ENCODE results near the gene FGD2. TPM values are rescaled to one million over a fixed set of nuclear protein-coding genes. Genes with fewer than 3 reads are reported as not detected.
A peak's percentile ranks its signal among the peaks of the same experiment; 100 is the strongest.

Gene FGD2
- total RNA-seq, 5 donors from 2014 or later (not counting 1 experiment from before 2014, with no cell fraction given) = 2.8 to 11.1 (median 3.3) TPM

GRCh38 chr6:37015532-37015931 lies 10.1 kb downstream of the FGD2 start:
- Mint-ChIP-seq H3K36me3 (no peaks in the 10 kb centered on the region), H3K9me3 (no peaks in the 10 kb centered on the region), H3K27me3 (no peaks in the 10 kb centered on the region), H3K4me3 (no peak overlapping the region), H3K4me1 (peaks cover 18 to 22% (median 21%) of the 10 kb centered on the region in 3 donors), H3K27ac (peak overlapping the region in 1 of 2 donors; percentile 22)
- Histone ChIP-seq H3K9me3 (no peaks in the 10 kb centered on the region), H3K27me3 (replicated peaks in 1 of 2; ENCODE audit: control insufficient read depth in 2 of 2, extremely low read depth in 1 of 2, insufficient read depth in 2 of 2, low read length in 1 of 2) (no peaks in the 10 kb centered on the region), H3K4me3 (ENCODE audit: control insufficient read depth in 1 of 2, extremely low read depth in 1 of 2, low read length in 1 of 2) (no peak overlapping the region), H3K27ac (ENCODE audit: low read length) (no peak overlapping the region), H3K36me3 (ENCODE audit: control insufficient read depth in 2 of 2, extremely low read depth in 1 of 2, insufficient read depth in 1 of 2, low read length in 1 of 2) (no peaks in the 10 kb centered on the region), H3K4me1 (ENCODE audit: control insufficient read depth in 1 of 2, extremely low read depth in 1 of 2, insufficient read depth in 2 of 2, low read length in 2 of 2) (peaks cover 2 to 23% of the 10 kb centered on the region in 2 experiments)
- WGBS (ENCODE audit: insufficient coverage) = 90% methylated on average over 5 of the region's 9 CpGs
- ChIA-PET POLR2A (no interaction called here), CTCF (interaction anchor here (0.5 to 0.7 kb wide), 3 partner anchors 152 to 174 kb away, joined by 3 to 14 read pairs (median 3); no protein-coding TSS in a partner anchor)
- no peak for DNase-seq
- ATAC-seq (replicated peaks in 1 of 4) = no peak

- DNase-seq = no peak
Observed at GRCh38 chr6:37016995-37017394, 11.5 kb downstream of the FGD2 start.

GRCh38 chr6:37017606-37018197 lies 12.2 kb downstream of the FGD2 start:
- Histone ChIP-seq H3K27me3 (replicated peaks in 1 of 2; ENCODE audit: control insufficient read depth in 2 of 2, extremely low read depth in 1 of 2, insufficient read depth in 2 of 2, low read length in 1 of 2) (no peaks in the 10 kb centered on the region), H3K4me1 (ENCODE audit: control insufficient read depth in 1 of 2, extremely low read depth in 1 of 2, insufficient read depth in 2 of 2, low read length in 2 of 2) (peaks cover 7 to 39% of the 10 kb centered on the region in 2 experiments), H3K4me3 (ENCODE audit: control insufficient read depth in 1 of 2, extremely low read depth in 1 of 2, low read length in 1 of 2) (no peak overlapping the region), H3K27ac (ENCODE audit: low read length) (peak overlapping the region; percentile 31), H3K9me3 (no peaks in the 10 kb centered on the region), H3K36me3 (ENCODE audit: control insufficient read depth in 2 of 2, extremely low read depth in 1 of 2, insufficient read depth in 1 of 2, low read length in 1 of 2) (no peaks in the 10 kb centered on the region)
- Mint-ChIP-seq H3K4me1 (peaks cover 37 to 43% (median 41%) of the 10 kb centered on the region in 3 donors), H3K4me3 (peak overlapping the region in 1 of 3 donors; percentile 1), H3K36me3 (no peaks in the 10 kb centered on the region), H3K27ac (peak overlapping the region; percentile 67 to 73), H3K9me3 (no peaks in the 10 kb centered on the region), H3K27me3 (no peaks in the 10 kb centered on the region)
- no peak for DNase-seq
- ChIA-PET CTCF (interaction anchor here (0.5 to 8.1 kb wide), 58 partner anchors 11 to 1685 kb away, joined by 3 to 142 read pairs (median 4); partner anchors contain the start of genes C6orf89 (in 2 of the 2), PIM1 (in 2 of the 2), CMTR1 (in 1 of the 2) and GLO1 (in 1 of the 2)), POLR2A (interaction anchor here in 1 of 2 donors (0.7 kb wide), 1 partner anchor 82 kb away, joined by 3 read pairs; no protein-coding TSS in a partner anchor)
- WGBS (ENCODE audit: insufficient coverage) = 60% methylated on average over 5 of the region's 5 CpGs
- ATAC-seq (replicated peaks in 1 of 4) = peak in 3 of 4 experiments; percentile 0 to 14 (median 1)

More at GRCh38 chr6:37016995-37017394, 11.5 kb downstream of the FGD2 start:
- Mint-ChIP-seq H3K27ac (peak overlapping the region in 1 of 2 donors; percentile 28), H3K4me1 (peaks cover 30 to 36% (median 34%) of the 10 kb centered on the region in 3 donors), H3K36me3 (no peaks in the 10 kb centered on the region), H3K9me3 (no peaks in the 10 kb centered on the region), H3K4me3 (no peak overlapping the region), H3K27me3 (no peaks in the 10 kb centered on the region)
- no peaks in the 10 kb centered on the region for H3K36me3 ChIP-seq (ENCODE audit: control insufficient read depth in 2 of 2, extremely low read depth in 1 of 2, insufficient read depth in 1 of 2, low read length in 1 of 2)
- H3K27me3 ChIP-seq (replicated peaks in 1 of 2; ENCODE audit: control insufficient read depth in 2 of 2, extremely low read depth in 1 of 2, insufficient read depth in 2 of 2, low read length in 1 of 2) = no peaks in the 10 kb centered on the region
- POLR2A ChIA-PET = no interaction called here
- no peak overlapping the region for H3K4me3 ChIP-seq (ENCODE audit: control insufficient read depth in 1 of 2, extremely low read depth in 1 of 2, low read length in 1 of 2)
- no peak for ATAC-seq (replicated peaks in 1 of 4)
- no peak overlapping the region for H3K27ac ChIP-seq (ENCODE audit: low read length)
- H3K9me3 ChIP-seq = no peaks in the 10 kb centered on the region
- WGBS (ENCODE audit: insufficient coverage) = no CpG with 5 or more reads among the region's 3 CpGs
- CTCF ChIA-PET = interaction anchor here (0.6 to 8.1 kb wide), 10 partner anchors 10 to 298 kb away, joined by 3 to 142 read pairs (median 12); partner anchors contain the start of genes C6orf89 (in 1 of the 2) and PIM1 (in 1 of the 2)
- H3K4me1 ChIP-seq (ENCODE audit: control insufficient read depth in 1 of 2, extremely low read depth in 1 of 2, insufficient read depth in 2 of 2, low read length in 2 of 2) = peaks cover 4 to 32% of the 10 kb centered on the region in 2 experiments

GRCh38 chr6:37018198-37019064 lies 13.0 kb downstream of the FGD2 start:
- Mint-ChIP-seq H3K27ac (peak overlapping the region; percentile 73 to 78), H3K4me3 (peak overlapping the region in 1 of 3 donors; percentile 3), H3K27me3 (no peaks in the 10 kb centered on the region), H3K36me3 (no peaks in the 10 kb centered on the region), H3K9me3 (no peaks in the 10 kb centered on the region), H3K4me1 (peaks cover 44 to 50% (median 48%) of the 10 kb centered on the region in 3 donors)
- ATAC-seq (replicated peaks in 1 of 4) (peak; percentile 88 to 91 (median 90)), DNase-seq (peak; percentile 76 to 91 (median 86))
- WGBS (ENCODE audit: insufficient coverage) = 0% methylated on average over 6 of the region's 8 CpGs
- Histone ChIP-seq H3K27me3 (replicated peaks in 1 of 2; ENCODE audit: control insufficient read depth in 2 of 2, extremely low read depth in 1 of 2, insufficient read depth in 2 of 2, low read length in 1 of 2) (no peaks in the 10 kb centered on the region), H3K4me1 (ENCODE audit: control insufficient read depth in 1 of 2, extremely low read depth in 1 of 2, insufficient read depth in 2 of 2, low read length in 2 of 2) (peaks cover 7 to 46% of the 10 kb centered on the region in 2 experiments), H3K36me3 (ENCODE audit: control insufficient read depth in 2 of 2, extremely low read depth in 1 of 2, insufficient read depth in 1 of 2, low read length in 1 of 2) (no peaks in the 10 kb centered on the region), H3K9me3 (no peaks in the 10 kb centered on the region), H3K27ac (ENCODE audit: low read length) (peak overlapping the region; percentile 31), H3K4me3 (ENCODE audit: control insufficient read depth in 1 of 2, extremely low read depth in 1 of 2, low read length in 1 of 2) (no peak overlapping the region)
- POLR2A ChIA-PET = interaction anchor here (0.5 to 0.7 kb wide), 3 partner anchors 82 to 1448 kb away, joined by 3 read pairs; no protein-coding TSS in a partner anchor
- CTCF ChIA-PET = interaction anchor here (0.5 to 8.1 kb wide), 67 partner anchors 11 to 1685 kb away, joined by 3 to 142 read pairs (median 4); partner anchors contain the start of genes C6orf89 (in 2 of the 2), PIM1 (in 2 of the 2), CMTR1 (in 1 of the 2) and GLO1 (in 1 of the 2)

- Mint-ChIP-seq H3K9me3 (no peaks in the 10 kb centered on the region), H3K36me3 (no peaks in the 10 kb centered on the region), H3K4me3 (peak overlapping the region in 1 of 3 donors; percentile 3), H3K27me3 (no peaks in the 10 kb centered on the region), H3K27ac (peak overlapping the region; percentile 73 to 77), H3K4me1 (peaks cover 48 to 56% (median 52%) of the 10 kb centered on the region in 3 donors)
- peaks cover 7 to 47% of the 10 kb centered on the region in 2 experiments for H3K4me1 ChIP-seq (ENCODE audit: control insufficient read depth in 1 of 2, extremely low read depth in 1 of 2, insufficient read depth in 2 of 2, low read length in 2 of 2)
- H3K27me3 ChIP-seq (replicated peaks in 1 of 2; ENCODE audit: control insufficient read depth in 2 of 2, extremely low read depth in 1 of 2, insufficient read depth in 2 of 2, low read length in 1 of 2) = no peaks in the 10 kb centered on the region
- peak overlapping the region; percentile 15 for H3K27ac ChIP-seq (ENCODE audit: low read length)
- no peak overlapping the region for H3K4me3 ChIP-seq (ENCODE audit: control insufficient read depth in 1 of 2, extremely low read depth in 1 of 2, low read length in 1 of 2)
- DNase-seq (no peak), ATAC-seq (replicated peaks in 1 of 4) (no peak)
- ChIA-PET CTCF (interaction anchor here (0.5 to 8.1 kb wide), 24 partner anchors 10 to 260 kb away, joined by 3 to 142 read pairs (median 5); partner anchors contain the start of genes PIM1 (in 2 of the 2) and C6orf89 (in 1 of the 2)), POLR2A (interaction anchor here in 1 of 2 donors (0.6 kb wide), 1 partner anchor 1448 kb away, joined by 3 read pairs; no protein-coding TSS in a partner anchor)
- H3K36me3 ChIP-seq (ENCODE audit: control insufficient read depth in 2 of 2, extremely low read depth in 1 of 2, insufficient read depth in 1 of 2, low read length in 1 of 2) = no peaks in the 10 kb centered on the region
- no peaks in the 10 kb centered on the region for H3K9me3 ChIP-seq
- 75% methylated on average over 2 of the region's 2 CpGs for WGBS (ENCODE audit: insufficient coverage)
Observed at GRCh38 chr6:37019065-37019450, 13.6 kb downstream of the FGD2 start.
